Measurements from ENCODE around the gene FTO. TPM values are rescaled to one million over a fixed set of nuclear protein-coding genes. Genes with fewer than 3 reads are reported as not detected.
A peak's percentile ranks its signal among the peaks of the same experiment; 100 is the strongest.

Gene FTO
- total and polyA plus RNA-seq, 2 donors: 57.0 to 112 TPM

DNA sequence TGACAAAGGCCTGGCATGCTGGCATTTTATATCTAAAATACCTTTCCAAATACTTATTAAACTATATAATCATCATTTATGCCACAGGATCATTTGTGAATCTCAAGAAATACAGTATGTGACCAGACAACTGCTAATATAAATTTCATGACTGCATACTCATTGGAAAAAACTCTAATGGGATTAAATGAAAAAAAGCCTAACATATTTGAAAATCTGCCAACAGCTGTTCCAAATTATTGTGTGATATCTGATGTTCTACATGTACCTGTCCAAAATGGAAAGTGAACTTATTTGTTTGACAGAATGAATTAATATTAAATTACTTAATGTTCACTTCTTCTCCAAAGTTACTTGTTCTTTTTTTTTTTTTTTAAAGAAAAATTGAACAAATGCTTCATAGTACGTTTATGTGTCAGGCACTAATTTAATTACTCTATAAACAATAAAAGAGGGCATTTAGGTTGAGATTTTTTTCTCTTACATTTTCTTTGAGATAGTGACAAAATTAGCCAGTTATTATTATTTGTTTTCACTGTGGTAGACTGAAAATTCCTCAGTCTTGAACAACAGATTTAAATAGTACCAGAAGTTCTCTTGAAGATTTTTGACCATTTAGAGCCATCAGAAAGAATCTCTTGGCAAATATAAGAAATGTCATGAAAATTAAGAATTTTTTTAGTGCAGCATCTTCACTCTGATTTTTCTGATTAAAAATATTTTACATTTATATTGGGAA, 114.0 kb downstream of the FTO start:
- DNase-seq (ENCODE audit: extremely low spot score): no peak
- H3K4me1 ChIP-seq (ENCODE audit: insufficient read depth): no peaks in the 10 kb centered on the region
- whole genome bisulfite sequencing: 63% methylated on average over 1 of the region's 1 CpG
- H3K27ac ChIP-seq (ENCODE audit: low read depth): no peak overlapping the region
- H3K4me3 ChIP-seq (ENCODE audit: low read depth, low read length): no peak overlapping the region
- H3K36me3 ChIP-seq (ENCODE audit: insufficient read depth): no peaks in the 10 kb centered on the region

DNA sequence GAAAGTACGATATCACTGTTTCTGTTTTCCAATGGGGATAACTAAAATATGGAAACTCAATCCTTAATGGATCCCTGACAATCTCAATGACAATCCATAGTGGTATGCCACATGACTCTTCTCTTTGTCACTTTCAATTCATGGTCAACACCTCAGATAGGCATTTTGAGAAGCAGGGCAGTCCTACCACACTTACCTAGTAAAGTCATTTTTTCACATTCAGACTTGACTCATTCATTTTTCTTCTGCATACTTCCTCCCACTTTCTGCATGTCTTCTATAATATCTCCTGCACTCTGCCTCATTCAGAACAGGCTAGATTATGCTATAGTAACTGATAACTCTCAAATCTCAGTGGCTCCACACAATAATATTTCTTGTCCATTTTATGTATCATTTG, 117.5 kb downstream of the FTO start:
- 74% methylated on average over 1 of the region's 1 CpG for WGBS
- Histone ChIP-seq H3K4me1 (ENCODE audit: insufficient read depth) (no peaks in the 10 kb centered on the region), H3K27ac (ENCODE audit: low read depth) (no peak overlapping the region), H3K4me3 (ENCODE audit: low read depth, low read length) (no peak overlapping the region), H3K36me3 (ENCODE audit: insufficient read depth) (peaks cover 3% of the 10 kb centered on the region)
- DNase-seq (ENCODE audit: extremely low spot score): no peak

DNA sequence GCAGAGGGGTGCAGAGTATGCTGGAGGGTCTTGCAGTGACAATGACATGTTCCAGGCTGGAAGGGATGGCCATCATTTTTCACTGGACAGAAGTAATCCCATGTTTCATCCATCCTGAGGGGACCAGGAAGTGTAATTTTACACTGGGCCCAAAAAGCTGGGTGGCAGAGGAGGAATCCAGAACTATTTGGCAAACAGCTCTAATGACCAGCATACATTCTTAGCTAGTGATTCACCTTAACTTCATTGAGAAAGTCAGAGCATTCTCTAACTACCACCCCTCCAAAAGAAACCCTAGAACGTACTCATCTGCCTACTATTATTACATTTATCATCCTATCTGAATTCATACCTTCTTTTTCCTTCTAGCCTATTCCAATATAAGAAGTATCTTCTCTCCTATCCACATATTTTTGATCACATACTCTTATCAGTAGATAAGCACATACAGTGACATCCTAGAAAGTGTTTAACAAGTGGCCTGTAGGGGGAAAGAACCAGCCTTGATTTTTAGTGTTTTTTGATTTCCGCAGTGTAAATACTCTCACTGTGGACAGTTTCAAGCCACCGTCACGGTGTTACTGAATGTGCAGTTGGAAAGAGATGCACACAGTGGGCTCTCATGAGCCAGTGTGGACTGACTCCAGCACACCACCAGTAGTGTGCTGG, 118.1 kb downstream of the FTO start:
- no peak for DNase-seq (ENCODE audit: extremely low spot score)
- H3K36me3 ChIP-seq (ENCODE audit: insufficient read depth): peaks cover 3% of the 10 kb centered on the region
- WGBS: 88% methylated on average over 4 of the region's 4 CpGs
- no peak overlapping the region for H3K27ac ChIP-seq (ENCODE audit: low read depth)
- peaks cover 2% of the 10 kb centered on the region for H3K4me1 ChIP-seq (ENCODE audit: insufficient read depth)
- no peak overlapping the region for H3K4me3 ChIP-seq (ENCODE audit: low read depth, low read length)

DNA sequence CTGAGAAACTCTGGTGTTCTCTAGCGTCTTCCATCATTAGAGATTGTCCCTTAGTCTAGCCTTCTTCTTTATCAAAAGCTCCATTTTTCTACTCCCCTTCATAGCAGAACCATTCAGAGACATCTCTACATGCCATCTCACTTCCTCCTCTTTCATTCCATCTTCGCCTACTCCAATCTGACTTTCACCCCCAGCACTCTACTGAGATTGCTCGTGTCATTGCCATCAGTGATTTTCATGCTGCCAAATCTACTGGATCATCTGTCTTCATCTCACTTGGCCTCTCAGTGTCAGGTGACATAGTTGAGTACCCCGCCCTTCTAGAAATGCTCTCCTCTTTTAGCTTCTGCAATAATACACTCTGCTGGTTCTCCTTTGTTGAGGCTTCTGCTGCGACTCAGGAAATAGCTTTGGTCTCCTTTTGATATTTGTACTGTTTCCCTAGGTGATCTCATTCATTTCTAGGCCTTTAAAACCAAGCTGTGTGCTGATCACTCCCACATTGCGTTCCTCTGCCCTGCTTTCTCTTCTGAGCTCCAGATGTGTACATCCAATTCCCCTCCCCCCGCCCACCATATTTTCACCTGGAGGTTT, 119.1 kb downstream of the FTO start:
- Histone ChIP-seq H3K4me1 (ENCODE audit: insufficient read depth) (peaks cover 2% of the 10 kb centered on the region), H3K4me3 (ENCODE audit: low read depth, low read length) (no peak overlapping the region), H3K27ac (ENCODE audit: low read depth) (no peak overlapping the region), H3K36me3 (ENCODE audit: insufficient read depth) (peaks cover 3% of the 10 kb centered on the region)
- DNase-seq (ENCODE audit: extremely low spot score): no peak
- WGBS: 94% methylated on average over 7 of the region's 7 CpGs

DNA sequence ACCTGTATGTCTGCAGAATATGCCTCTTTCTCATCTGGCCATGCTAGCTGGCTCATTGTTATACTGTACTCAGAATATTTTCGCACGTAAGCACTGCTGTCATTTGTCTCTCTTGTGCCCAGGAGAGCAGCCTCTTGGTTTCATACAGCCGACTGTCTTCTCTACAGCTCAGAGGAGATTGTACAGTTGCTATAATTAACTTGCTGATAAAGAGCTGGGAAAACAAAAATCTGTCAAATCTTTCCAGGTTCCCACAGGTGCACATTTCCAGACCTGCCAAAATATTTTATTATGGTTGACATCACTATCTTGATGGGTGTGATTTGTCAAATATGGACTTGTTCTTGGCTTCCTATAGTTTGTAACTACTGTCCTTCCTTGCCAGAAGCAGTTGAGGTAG, 122.7 kb downstream of the FTO start:
- 64% methylated on average over 3 of the region's 3 CpGs for WGBS
- peaks cover 2% of the 10 kb centered on the region for H3K4me1 ChIP-seq (ENCODE audit: insufficient read depth)
- DNase-seq (ENCODE audit: extremely low spot score): no peak
- peaks cover 3% of the 10 kb centered on the region for H3K36me3 ChIP-seq (ENCODE audit: insufficient read depth)
- H3K27ac ChIP-seq (ENCODE audit: low read depth): no peak overlapping the region
- H3K4me3 ChIP-seq (ENCODE audit: low read depth, low read length): no peak overlapping the region

DNA sequence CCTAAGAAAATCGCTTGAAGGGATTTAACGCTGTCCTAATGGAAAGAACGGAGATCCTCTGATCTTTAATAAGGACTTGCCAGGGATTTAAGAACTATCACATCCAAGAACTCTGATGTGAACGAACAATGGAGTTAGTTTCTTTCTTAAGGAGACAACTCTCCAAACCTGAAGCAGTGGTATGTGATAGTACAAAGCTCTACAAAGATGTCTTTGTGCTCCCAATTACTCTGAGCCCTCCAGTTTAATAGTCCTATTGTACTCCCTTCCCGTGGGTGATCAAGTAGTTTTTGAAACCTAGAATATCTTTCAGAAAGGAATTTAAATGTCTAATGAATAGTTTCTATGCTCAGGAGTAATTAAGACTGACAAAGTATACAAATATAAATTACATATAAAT, 123.8 kb downstream of the FTO start:
- WGBS: 81% methylated on average over 5 of the region's 5 CpGs
- H3K4me3 ChIP-seq (ENCODE audit: low read depth, low read length): no peak overlapping the region
- peaks cover 2% of the 10 kb centered on the region for H3K4me1 ChIP-seq (ENCODE audit: insufficient read depth)
- no peak overlapping the region for H3K27ac ChIP-seq (ENCODE audit: low read depth)
- no peak for DNase-seq (ENCODE audit: extremely low spot score)
- H3K36me3 ChIP-seq (ENCODE audit: insufficient read depth): peaks cover 3% of the 10 kb centered on the region

DNA sequence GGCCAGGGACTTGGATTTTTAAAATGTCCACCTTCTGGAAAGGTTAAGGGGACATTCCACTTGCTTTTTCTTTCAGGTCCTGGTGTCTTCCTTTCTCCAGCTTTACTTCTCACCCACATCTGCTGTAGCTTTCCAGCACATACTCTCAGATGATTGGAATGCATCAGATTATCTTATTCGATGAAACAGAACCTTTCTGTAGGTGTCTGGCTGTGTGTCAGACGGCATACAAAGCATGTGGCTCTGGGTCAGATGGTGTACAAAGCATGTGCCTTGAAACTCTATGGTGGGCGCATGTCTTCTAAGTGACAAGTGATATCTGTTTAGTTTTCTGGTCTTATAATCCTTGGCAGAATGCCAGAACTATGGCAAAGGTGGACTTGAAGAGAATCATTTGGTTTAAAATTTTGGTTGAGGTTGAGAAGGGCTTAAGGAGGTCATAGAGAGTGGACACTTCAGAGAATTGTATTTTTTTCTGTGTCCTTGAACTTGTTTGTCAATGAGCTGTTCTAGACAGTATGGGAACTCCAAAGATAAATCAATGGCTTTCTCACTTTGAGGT, 125.3 kb downstream of the FTO start:
- Histone ChIP-seq H3K27ac (ENCODE audit: low read depth) (no peak overlapping the region), H3K4me3 (ENCODE audit: low read depth, low read length) (no peak overlapping the region), H3K36me3 (ENCODE audit: insufficient read depth) (peaks cover 3% of the 10 kb centered on the region), H3K4me1 (ENCODE audit: insufficient read depth) (peaks cover 2% of the 10 kb centered on the region)
- no peak for DNase-seq (ENCODE audit: extremely low spot score)
- 67% methylated on average over 3 of the region's 3 CpGs for WGBS

DNA sequence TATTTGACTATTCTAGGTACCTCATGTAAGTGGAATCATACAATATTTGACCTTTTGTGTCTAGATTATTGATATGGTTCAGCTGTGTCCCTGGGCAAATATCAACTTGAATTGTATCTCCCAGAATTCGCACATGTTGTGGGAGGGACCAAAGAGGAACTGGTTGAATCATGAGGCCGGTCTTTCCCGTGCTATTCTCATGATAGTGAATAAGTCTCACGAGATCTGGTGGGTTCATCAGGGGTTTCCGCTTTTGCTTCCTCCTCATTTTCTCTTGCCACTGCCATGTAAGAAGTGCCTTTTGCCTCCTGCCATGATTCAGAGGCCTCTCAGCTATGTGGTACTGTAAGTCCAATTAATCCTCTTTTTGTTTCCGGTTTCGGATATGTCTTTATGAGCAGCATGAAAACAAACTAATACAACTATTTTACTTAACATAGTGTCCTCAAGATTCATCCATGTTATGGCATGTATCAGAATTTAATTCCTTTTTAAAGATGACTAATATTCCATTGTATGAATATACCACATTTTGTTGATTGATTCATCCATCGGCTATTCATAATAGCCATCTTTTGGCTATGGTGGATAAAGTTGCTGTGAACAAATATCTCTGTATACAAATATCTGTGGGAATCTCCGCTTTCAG, 129.1 kb downstream of the FTO start:
- WGBS: 97% methylated on average over 9 of the region's 9 CpGs
- DNase-seq (ENCODE audit: extremely low spot score): no peak
- Histone ChIP-seq H3K36me3 (ENCODE audit: insufficient read depth) (no peaks in the 10 kb centered on the region), H3K27ac (ENCODE audit: low read depth) (no peak overlapping the region), H3K4me1 (ENCODE audit: insufficient read depth) (no peaks in the 10 kb centered on the region), H3K4me3 (ENCODE audit: low read depth, low read length) (no peak overlapping the region)

DNA sequence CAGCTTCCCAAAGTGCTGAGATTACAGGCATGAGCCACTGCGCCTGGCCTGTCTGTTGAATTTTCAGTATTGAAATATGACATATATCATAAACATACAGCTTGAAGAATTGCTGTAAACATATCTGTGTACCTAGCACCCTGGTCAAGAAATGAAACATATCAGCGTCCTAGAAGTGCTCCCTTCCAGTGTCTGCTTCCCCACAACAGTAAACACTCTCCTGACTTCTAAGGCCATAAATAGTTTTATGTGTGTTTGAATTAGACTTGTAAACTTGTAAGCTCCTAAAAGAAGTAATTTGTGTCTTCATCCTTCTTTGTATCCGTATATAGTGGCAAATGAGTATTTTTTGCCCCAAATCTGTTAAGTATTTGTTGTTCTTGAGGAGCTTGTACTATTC, 132.2 kb downstream of the FTO start:
- no peak for DNase-seq (ENCODE audit: extremely low spot score)
- Histone ChIP-seq H3K4me1 (ENCODE audit: insufficient read depth) (no peaks in the 10 kb centered on the region), H3K36me3 (ENCODE audit: insufficient read depth) (no peaks in the 10 kb centered on the region), H3K4me3 (ENCODE audit: low read depth, low read length) (no peak overlapping the region), H3K27ac (ENCODE audit: low read depth) (no peak overlapping the region)
- 86% methylated on average over 3 of the region's 3 CpGs for WGBS

DNA sequence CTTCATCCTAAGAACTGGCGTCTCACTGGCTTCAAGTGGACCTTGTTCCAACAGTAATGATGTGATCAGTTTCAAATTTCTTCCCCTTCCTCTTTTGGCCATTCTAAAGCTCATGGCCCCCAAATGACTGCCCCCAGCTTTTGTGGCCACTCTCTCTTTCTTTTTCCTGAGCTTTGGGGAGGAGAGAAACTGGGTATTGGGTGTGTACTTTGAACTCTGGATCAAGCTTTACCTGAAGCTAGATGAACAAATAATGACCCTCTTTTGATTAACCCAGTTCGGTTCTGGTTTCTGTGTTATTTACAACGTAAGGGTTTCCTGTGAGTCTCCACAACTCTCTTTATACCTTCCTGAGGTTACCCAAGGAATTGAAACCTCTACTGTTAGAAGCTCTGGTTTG, 132.7 kb downstream of the FTO start:
- Histone ChIP-seq H3K4me3 (ENCODE audit: low read depth, low read length) (no peak overlapping the region), H3K4me1 (ENCODE audit: insufficient read depth) (no peaks in the 10 kb centered on the region), H3K27ac (ENCODE audit: low read depth) (no peak overlapping the region), H3K36me3 (ENCODE audit: insufficient read depth) (no peaks in the 10 kb centered on the region)
- DNase-seq (ENCODE audit: extremely low spot score): no peak
- 81% methylated on average over 3 of the region's 3 CpGs for WGBS

DNA sequence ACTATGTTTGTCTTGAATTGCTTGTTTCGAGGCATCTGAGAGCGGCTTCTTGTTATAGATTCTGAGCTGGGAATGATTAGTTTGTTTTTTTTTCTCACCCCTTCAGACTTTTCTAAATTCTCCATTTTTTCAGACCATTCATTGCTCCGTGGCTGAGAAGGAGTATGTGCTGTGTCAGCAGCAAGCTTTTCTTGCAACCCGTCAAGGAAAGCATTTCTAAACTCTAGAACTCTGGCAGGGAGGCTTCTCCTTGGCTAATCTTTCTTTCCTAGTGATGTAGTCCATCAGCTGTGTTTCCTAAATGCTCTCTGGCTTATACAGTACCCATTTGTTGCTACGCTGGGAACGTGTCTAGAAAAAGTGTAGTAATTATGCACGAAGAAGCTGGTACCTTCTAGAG, 133.5 kb downstream of the FTO start:
- no peak overlapping the region for H3K4me3 ChIP-seq (ENCODE audit: low read depth, low read length)

DNA sequence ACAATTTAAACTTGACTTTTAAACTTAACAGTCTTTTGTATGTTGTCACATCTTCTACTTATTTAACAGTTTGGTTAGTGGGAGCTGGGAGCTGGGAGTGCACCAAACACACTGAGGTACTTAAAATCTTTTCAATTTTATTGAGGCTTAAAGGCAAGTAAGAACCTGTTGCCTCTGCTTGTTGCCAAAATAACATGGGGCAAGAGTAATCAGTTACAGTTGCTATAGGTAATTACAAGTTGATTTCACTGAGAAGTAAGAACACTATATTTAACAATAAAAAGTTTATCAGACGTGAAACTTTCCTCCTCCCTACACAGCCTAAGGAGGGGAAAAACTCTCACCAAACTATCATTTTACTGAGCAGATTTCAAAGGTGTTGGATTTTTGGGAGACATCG, 135.2 kb downstream of the FTO start:
- peak; percentile 48 for DNase-seq (ENCODE audit: extremely low spot score)
- Histone ChIP-seq H3K4me1 (ENCODE audit: insufficient read depth) (no peaks in the 10 kb centered on the region), H3K27ac (ENCODE audit: low read depth) (peak overlapping the region; percentile 38), H3K4me3 (ENCODE audit: low read depth, low read length) (no peak overlapping the region), H3K36me3 (ENCODE audit: insufficient read depth) (no peaks in the 10 kb centered on the region)
- 85% methylated on average over 2 of the region's 2 CpGs for WGBS

More for the DNA sequence above, 133.5 kb downstream of the FTO start:
- Histone ChIP-seq H3K36me3 (ENCODE audit: insufficient read depth) (no peaks in the 10 kb centered on the region), H3K4me1 (ENCODE audit: insufficient read depth) (no peaks in the 10 kb centered on the region), H3K27ac (ENCODE audit: low read depth) (no peak overlapping the region)
- 80% methylated on average over 7 of the region's 7 CpGs for WGBS
- no peak for DNase-seq (ENCODE audit: extremely low spot score)

DNA sequence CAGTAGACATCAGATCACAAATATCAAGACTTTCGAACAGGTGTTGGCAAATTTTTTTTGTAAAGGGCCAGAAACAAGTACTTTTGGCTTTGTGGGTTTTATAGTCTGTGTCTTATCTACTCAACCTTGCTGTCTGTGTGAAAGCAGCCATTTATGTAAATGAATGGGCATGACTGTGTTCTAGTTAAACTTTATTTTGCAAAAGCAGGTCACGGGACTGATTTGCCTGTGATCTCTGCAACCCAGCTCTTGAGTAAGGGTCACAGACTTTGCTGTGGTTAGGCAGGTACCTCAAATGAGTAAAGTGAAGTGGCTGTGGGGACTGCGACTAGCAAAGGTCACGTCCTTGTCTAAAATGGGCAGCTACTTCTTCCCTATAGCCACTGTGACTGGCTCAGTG, 136.5 kb downstream of the FTO start:
- no peak overlapping the region for H3K4me3 ChIP-seq (ENCODE audit: low read depth, low read length)
- WGBS: 84% methylated on average over 4 of the region's 4 CpGs
- DNase-seq (ENCODE audit: extremely low spot score): no peak
- H3K36me3 ChIP-seq (ENCODE audit: insufficient read depth): no peaks in the 10 kb centered on the region
- H3K4me1 ChIP-seq (ENCODE audit: insufficient read depth): no peaks in the 10 kb centered on the region
- H3K27ac ChIP-seq (ENCODE audit: low read depth): no peak overlapping the region

Data from urinary bladder (tissue), 4 donors.